ENCODE results near the gene RIPPLY2.
"Not testable (repeated sequence)": the region's sequence is repeated elsewhere in the genome, so short reads cannot be mapped to it uniquely, and the experiment has no call there.

RIPPLY2 gene

GRCh38 chr6:83853178-83854000 is at the start of gene RIPPLY2:
Gene RIPPLY2 (plus strand): TSS chr6:83853360. CDS start chr6:83853417, 57 bp downstream.
- peak; percentile 43 for DNase-seq (ENCODE audit: low spot score)

- DNase-seq (ENCODE audit: low spot score), result not testable (repeated sequence)
Observed at GRCh38 chr6:83803492-83803891, 49.7 kb upstream of the RIPPLY2 start.

- DNase-seq (ENCODE audit: low spot score), result no peak
Observed at GRCh38 chr6:83804886-83805285, 48.3 kb upstream of the RIPPLY2 start.

GRCh38 chr6:83808005-83808404 is 45.2 kb upstream of the RIPPLY2 start:
- DNase-seq (ENCODE audit: low spot score), result no peak

GRCh38 chr6:83808926-83809325 is 44.2 kb upstream of the RIPPLY2 start:
- no peak for DNase-seq (ENCODE audit: low spot score)

GRCh38 chr6:83812595-83812994 is 40.6 kb upstream of the RIPPLY2 start:
- DNase-seq (ENCODE audit: low spot score), result no peak

GRCh38 chr6:83815631-83816272 is 37.4 kb upstream of the RIPPLY2 start:
- no peak for DNase-seq (ENCODE audit: low spot score)

GRCh38 chr6:83822629-83823169 is 30.5 kb upstream of the RIPPLY2 start:
- DNase-seq (ENCODE audit: low spot score), result no peak

- no peak for DNase-seq (ENCODE audit: low spot score)
Observed at GRCh38 chr6:83824388-83824801, 28.8 kb upstream of the RIPPLY2 start.

GRCh38 chr6:83824831-83825230 is 28.3 kb upstream of the RIPPLY2 start:
- DNase-seq (ENCODE audit: low spot score), result no peak

- DNase-seq (ENCODE audit: low spot score), result no peak
Observed at GRCh38 chr6:83827050-83827449, 26.1 kb upstream of the RIPPLY2 start.

GRCh38 chr6:83838727-83839126 is 14.4 kb upstream of the RIPPLY2 start:
- no peak for DNase-seq (ENCODE audit: low spot score)

- DNase-seq (ENCODE audit: low spot score), result no peak
Observed at GRCh38 chr6:83844170-83844569, 9.0 kb upstream of the RIPPLY2 start.

GRCh38 chr6:83846291-83846690 is 6.9 kb upstream of the RIPPLY2 start:
- no peak for DNase-seq (ENCODE audit: low spot score)

GRCh38 chr6:83847179-83847578 is 6.0 kb upstream of the RIPPLY2 start:
- DNase-seq (ENCODE audit: low spot score), result no peak

GRCh38 chr6:83849127-83849526 is 4.0 kb upstream of the RIPPLY2 start:
- DNase-seq (ENCODE audit: low spot score), result no peak

GRCh38 chr6:83849610-83850009 is 3.5 kb upstream of the RIPPLY2 start:
- DNase-seq (ENCODE audit: low spot score), result no peak

GRCh38 chr6:83852528-83853177 is 507 bp upstream of the RIPPLY2 start:
- DNase-seq (ENCODE audit: low spot score), result no peak

GRCh38 chr6:83854001-83854501 is 891 bp downstream of the RIPPLY2 start:
- DNase-seq (ENCODE audit: low spot score), result no peak

GRCh38 chr6:83854766-83855165 is 1.6 kb downstream of the RIPPLY2 start:
- no peak for DNase-seq (ENCODE audit: low spot score)

GRCh38 chr6:83859410-83860358 is 6.5 kb downstream of the RIPPLY2 start, which contains the start of gene CYB5R4:
Gene CYB5R4 (plus strand): TSS chr6:83859689. CDS start chr6:83859783, 94 bp downstream.
- DNase-seq (ENCODE audit: low spot score), result peak; percentile 98
